Measurements from ENCODE around the gene GNAZ.
"Not testable (repeated sequence)": the region's sequence is repeated elsewhere in the genome, so short reads cannot be mapped to it uniquely, and the experiment has no call there.

Gene GNAZ

GRCh38 chr22:23045461-23045860 is 24.9 kb upstream of the GNAZ start:
- no peak for DNase-seq

GRCh38 chr22:23047265-23047664 is 23.1 kb upstream of the GNAZ start:
- no peak for DNase-seq

- no peak for DNase-seq
These were observed 22.6 kb upstream of the GNAZ start for GRCh38 chr22:23047742-23048141.

GRCh38 chr22:23050546-23050945 is 19.8 kb upstream of the GNAZ start:
- DNase-seq = not testable (repeated sequence)

- no peak for DNase-seq
These were observed 17.1 kb upstream of the GNAZ start for GRCh38 chr22:23053051-23053707.

- DNase-seq = no peak
These were observed 16.3 kb upstream of the GNAZ start for GRCh38 chr22:23053912-23054530.

- no peak for DNase-seq
These were observed 15.6 kb upstream of the GNAZ start for GRCh38 chr22:23054531-23055257.

- no peak for DNase-seq
These were observed 14.7 kb upstream of the GNAZ start for GRCh38 chr22:23055449-23056179.

GRCh38 chr22:23057331-23057730 is 13.0 kb upstream of the GNAZ start:
- DNase-seq = no peak

- no peak for DNase-seq
These were observed 12.3 kb upstream of the GNAZ start for GRCh38 chr22:23058063-23058462.

GRCh38 chr22:23058481-23059283 is 11.6 kb upstream of the GNAZ start:
- no peak for DNase-seq

GRCh38 chr22:23059284-23059948 is 10.9 kb upstream of the GNAZ start:
- DNase-seq = no peak

GRCh38 chr22:23060612-23061400 is 9.5 kb upstream of the GNAZ start:
- DNase-seq = no peak

GRCh38 chr22:23061471-23062280 is 8.6 kb upstream of the GNAZ start:
- peak; percentile 30 for DNase-seq

GRCh38 chr22:23062616-23063538 is 7.4 kb upstream of the GNAZ start:
- no peak for DNase-seq

- DNase-seq = no peak
These were observed 6.6 kb upstream of the GNAZ start for GRCh38 chr22:23063539-23064380.

GRCh38 chr22:23064381-23065068 is 5.8 kb upstream of the GNAZ start:
- DNase-seq = no peak

GRCh38 chr22:23065069-23065451 is 5.3 kb upstream of the GNAZ start:
- no peak for DNase-seq
